Brain microvascular endothelial cell (primary cell): ENCODE measurements around the gene THSD4.

Experiments
- DNase-seq: peaks from one replicate; pipeline ENCODE4 v3.0.0-alpha.2; 2020
- H3K27ac ChIP-seq: fragments of 250-450 bp; sonication (Bioruptor Pico); 2 replicates; pipeline ENCODE4 v1.5.1; 2020; ENCODE audit warnings: mild to moderate bottlenecking, moderate library complexity
- H3K27me3 ChIP-seq: fragments of 250-450 bp; sonication (Bioruptor Pico); replicated peaks from 2 replicates; pipeline ENCODE4 v1.5.1; 2020; ENCODE audit warnings: mild to moderate bottlenecking
- H3K36me3 ChIP-seq: fragments of 250-450 bp; sonication (Bioruptor Pico); replicated peaks from 2 replicates; pipeline ENCODE4 v1.5.1; 2020; ENCODE audit warnings: mild to moderate bottlenecking
- H3K4me3 ChIP-seq: 2 replicates; pipeline ENCODE4 v1.5.1; 2011; ENCODE audit warnings: low read depth, mild to moderate bottlenecking, control low read depth, low read length, moderate library complexity
- CTCF ChIP-seq: IDR thresholded peaks from 2 replicates; pipeline ENCODE4 v1.5.1; 2011; ENCODE audit warnings: low read depth, mild to moderate bottlenecking, moderate library complexity, low read length, control low read depth, inconsistent platforms; ENCODE audit errors: missing control alignments
- in situ Hi-C: cut with HindIII; loops from 2 replicates; pipeline ENCODE4 v1.10.0; 2017; ENCODE audit warnings: low sequenced_read_pairs, low pct_ligation_motif_present

Gene THSD4

DNA sequence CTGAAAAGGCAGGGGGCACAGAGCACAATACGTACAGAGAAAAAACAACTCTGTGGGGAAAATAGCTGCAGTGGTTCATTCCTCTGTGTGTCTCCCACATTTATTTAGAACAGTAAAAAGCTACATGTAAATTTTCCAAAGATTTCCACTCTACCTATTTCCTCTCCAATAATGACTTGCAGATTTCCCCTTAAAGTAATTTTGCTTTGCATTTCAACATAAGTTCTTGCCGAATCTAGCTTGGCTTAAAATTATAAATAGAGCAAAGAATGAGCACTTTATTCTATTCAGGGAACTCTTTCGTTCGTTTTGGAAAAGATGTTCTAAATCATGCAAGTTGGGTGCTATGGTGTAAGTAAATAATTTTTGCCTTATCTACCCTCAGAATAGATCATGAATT, 636.9 kb downstream of the THSD4 start:
- Histone ChIP-seq H3K4me3 (no peak overlapping the region), H3K27me3 (no peaks in the 10 kb centered on the region), H3K36me3 (no peaks in the 10 kb centered on the region), H3K27ac (peak overlapping the region; percentile 63)
- TF ChIP-seq CTCF: no peak
- no peak for DNase-seq
- in situ Hi-C loops: no loop called here

- Histone ChIP-seq H3K4me3 (no peak overlapping the region), H3K27ac (peak overlapping the region; percentile 63), H3K36me3 (no peaks in the 10 kb centered on the region), H3K27me3 (no peaks in the 10 kb centered on the region)
- in situ Hi-C loops: no loop called here
- TF ChIP-seq CTCF: peak; percentile 86
- peak; percentile 98 for DNase-seq
Measured at GRCh38 chr15:71752604-71753289, 637.5 kb downstream of the THSD4 start.

GRCh38 chr15:71753346-71753745, 638.1 kb downstream of the THSD4 start:
- Histone ChIP-seq H3K36me3 (no peaks in the 10 kb centered on the region), H3K27me3 (no peaks in the 10 kb centered on the region), H3K4me3 (no peak overlapping the region), H3K27ac (peak overlapping the region; percentile 55)
- DNase-seq: peak; percentile 9
- in situ Hi-C loops: no loop called here
- TF ChIP-seq CTCF: no peak

DNA sequence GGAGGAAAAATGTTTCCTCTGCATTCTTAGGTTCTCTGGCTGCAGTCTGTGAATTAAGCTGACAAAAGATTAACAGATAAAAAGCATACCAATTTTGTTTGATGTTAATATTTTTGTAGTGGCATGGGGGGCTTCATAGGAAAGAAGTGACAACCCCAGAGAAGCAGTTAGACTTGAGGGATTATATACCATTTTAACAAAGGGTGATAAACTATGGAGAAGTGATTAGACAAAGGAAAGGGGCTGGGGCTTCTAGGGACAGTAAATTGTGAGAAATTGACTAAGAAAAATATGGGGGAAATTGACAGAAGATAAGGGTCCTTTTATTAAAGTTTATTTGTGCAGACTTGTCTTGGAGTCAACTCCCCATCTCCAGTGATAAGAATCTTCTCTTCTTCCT, 639.4 kb downstream of the THSD4 start:
- peaks cover 3% of the 10 kb centered on the region for H3K36me3 ChIP-seq

DNA sequence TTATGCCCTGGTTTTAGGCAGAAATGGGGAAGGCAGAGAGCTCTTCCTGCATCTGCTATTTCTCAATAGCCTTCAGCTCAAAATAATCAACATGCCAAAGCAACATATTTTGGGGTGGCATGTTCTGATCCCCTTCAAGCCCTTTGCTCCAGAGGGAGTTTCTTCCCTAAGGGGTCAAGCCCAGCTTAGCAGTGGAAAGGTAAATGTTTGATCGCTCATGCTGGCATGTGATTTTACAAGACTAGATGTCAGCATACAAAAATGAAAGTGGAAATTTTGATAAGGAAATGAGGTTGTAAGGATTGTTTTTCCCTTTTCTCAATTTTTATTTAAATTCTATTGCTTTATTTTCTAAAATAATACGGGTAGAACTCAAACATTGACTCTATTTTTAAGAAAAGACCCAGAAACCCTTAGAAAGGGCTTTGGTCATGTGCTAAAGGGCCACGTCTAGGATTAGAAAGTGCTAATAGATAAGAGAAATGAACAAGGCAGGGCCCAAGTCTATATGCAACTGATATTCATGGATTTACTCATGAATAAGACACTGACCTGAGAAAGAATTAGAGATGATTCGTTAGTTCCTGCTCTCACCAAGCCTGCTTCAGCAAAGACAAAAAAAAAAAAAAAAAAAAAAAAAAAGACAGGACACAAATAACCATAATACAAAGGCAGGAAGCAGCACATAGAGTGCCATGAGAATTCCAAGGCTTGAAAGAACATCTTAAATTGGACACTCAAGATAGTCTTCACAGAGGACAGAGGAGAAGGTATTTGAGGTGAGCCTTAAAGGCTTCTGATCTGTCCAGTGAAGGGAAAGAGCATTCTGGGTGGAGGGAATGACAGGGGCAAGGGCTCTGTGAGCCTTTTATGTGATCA, 640.1 kb downstream of the THSD4 start:
- no peak for TF ChIP-seq CTCF
- in situ Hi-C loops: no loop called here
- no peak for DNase-seq
- no peak overlapping the region for H3K4me3 ChIP-seq
- no peaks in the 10 kb centered on the region for H3K27me3 ChIP-seq
- no peak overlapping the region for H3K27ac ChIP-seq
- peaks cover 8% of the 10 kb centered on the region for H3K36me3 ChIP-seq

More for the DNA sequence above, 639.4 kb downstream of the THSD4 start:
- Histone ChIP-seq H3K27me3 (no peaks in the 10 kb centered on the region), H3K4me3 (no peak overlapping the region), H3K27ac (no peak overlapping the region)
- no peak for TF ChIP-seq CTCF
- in situ Hi-C loops: no loop called here
- DNase-seq: no peak
